Activated CD4-positive, CD25-positive, alpha-beta regulatory T cell (primary cell): ENCODE data around the gene GRIK4.

ENCODE experiments used
- DNase-seq, 4 experiments: peaks; one replicate each; lab custom pipeline; 2025; lab: John Stamatoyannopoulos, UW

The GRIK4 gene

DNA sequence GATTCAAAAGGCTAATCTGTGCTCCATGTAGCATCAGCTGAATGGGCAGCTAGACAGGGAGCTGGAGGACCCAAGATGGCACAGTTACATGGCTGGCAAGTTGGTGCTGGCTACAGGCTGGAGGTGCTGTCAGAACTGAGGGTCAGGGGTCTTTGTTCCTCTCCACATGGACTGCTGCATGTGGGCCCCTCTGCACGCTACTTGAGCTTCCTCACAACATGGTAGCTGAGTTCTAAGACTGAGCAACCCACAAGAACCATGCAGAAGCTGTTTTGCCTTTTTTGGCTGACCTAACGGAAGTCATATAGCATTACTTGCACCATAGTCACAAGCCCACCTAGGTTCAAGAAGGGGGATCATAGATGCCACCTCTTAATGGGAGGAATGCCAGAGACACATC lies 196.1 kb downstream of the GRIK4 start:
- DNase-seq = no peak

DNA sequence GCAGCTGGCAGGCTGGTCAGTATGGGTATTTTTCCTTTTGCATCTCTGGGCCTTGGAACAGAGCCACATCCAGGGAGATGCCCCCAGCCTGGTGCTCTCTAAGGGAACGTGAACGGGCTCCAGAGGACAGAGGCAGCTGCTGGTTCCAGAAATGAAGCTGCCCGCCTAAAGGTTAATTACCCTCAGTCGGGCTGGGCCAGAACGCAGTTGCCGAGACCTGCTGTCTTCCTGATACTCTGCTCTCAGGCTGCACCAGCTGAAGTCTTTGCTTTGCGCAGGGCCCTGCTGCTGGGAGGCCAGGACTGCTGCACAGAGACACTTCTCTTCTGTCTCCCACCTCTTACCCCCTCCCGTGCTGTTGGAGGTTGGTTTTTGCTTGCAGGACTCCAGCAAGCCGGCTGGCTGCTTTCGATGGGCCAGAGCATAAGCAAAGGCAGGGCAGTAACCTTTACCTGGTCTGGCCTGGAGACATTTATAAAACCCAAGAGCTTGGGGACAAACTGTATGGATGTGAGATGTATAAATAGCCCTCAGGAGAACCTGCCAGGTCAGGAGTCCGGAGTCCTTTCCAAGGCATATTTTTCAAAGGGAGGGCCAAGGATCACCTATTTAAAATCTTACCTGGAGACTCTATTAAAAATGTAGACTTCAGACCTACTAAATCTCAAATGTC lies 197.1 kb downstream of the GRIK4 start:
- DNase-seq = no peak

DNA sequence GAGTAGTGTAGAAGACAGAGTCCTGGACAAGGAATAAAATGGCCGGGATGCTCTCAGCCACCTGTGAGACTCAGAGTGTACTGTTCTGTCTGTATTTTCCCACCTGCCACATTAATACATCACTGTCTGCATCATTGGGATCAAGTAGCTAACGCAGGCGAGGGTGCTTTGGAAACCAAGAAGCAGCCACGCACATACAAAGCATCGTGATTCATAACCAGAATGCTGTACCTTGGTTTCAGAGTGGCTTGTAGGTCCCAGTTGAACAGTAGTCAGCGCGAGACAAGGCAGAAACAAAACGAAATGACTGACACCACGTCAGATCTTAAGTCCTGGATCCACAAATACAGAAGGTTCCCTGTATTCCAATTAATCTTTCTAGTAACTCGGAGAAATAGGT lies 198.3 kb downstream of the GRIK4 start:
- DNase-seq = no peak

DNA sequence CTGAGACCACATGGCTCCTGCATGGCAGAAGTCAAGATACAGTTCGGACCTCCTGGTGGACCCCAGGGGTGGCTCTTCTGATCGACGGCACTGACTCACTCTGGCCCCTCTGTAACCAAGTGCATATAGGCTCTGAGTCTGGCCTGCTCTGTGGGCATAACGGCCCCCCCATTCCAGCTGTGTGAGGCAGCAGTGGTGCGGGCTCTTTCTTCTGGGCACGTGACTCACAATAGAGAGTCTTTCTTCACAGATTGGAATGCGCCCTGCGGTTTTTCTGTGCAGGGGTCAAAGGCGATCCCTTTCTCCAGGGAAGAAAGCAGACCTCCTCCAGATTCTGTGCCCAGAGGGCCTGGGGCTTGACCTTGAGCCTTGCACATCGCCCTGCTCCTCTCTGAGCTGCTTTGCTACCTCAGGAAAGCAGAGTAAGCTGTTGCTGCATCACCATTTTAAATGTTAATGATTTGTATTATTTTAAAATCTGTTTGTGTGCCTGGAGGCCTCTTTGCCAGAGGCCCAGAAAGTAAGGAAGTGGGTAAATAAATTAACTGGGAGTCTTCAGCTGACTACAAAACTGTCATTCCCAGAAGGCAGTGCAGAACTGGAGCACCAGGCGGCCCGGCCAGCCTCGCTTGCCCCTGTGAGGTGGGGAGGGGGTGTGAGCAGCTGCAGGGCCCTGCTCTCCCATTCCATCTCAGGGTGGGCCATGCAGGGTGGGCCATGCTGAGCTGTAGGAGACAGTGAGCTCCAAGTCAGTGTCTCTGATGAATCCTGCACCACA lies 199.0 kb downstream of the GRIK4 start:
- DNase-seq = no peak

DNA sequence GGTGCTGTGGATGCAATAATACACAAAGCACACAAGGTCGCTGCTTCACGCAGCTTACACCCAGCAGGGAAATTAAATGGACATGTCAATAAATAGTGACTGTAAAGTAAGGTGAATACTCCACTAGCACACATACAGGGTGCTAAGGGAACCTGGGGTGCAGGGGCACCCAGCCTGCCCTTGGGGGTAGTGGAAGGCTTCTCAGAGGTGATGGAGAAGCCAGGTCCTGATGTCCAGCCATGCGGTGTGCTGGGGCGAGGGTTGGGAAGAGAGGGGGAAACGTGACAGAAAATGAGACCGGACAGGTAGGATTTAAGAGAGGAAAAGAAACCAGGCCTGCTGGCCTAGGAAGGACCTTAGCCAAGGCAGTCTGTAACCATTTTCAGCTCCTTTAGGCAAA lies 200.5 kb downstream of the GRIK4 start:
- no peak for DNase-seq

DNA sequence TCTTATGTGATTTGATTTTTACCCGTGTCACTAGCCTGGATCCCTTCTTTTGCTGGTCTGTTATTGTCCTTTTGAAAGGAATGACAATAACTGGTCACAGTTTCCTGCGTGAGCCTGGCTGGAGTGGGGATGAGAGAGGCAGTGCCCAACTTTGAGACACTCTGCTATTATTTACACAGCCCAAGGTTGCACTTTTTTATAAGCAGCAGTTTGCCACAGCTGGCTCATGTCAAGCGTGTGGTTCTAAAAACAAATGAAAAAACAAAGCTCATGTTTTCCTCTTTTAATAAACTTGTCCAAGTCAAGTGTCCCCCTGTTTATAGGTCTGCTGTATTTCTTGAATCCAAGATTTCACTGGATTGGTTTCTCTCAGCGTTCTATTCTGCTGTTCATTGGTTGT lies 201.3 kb downstream of the GRIK4 start:
- no peak for DNase-seq

DNA sequence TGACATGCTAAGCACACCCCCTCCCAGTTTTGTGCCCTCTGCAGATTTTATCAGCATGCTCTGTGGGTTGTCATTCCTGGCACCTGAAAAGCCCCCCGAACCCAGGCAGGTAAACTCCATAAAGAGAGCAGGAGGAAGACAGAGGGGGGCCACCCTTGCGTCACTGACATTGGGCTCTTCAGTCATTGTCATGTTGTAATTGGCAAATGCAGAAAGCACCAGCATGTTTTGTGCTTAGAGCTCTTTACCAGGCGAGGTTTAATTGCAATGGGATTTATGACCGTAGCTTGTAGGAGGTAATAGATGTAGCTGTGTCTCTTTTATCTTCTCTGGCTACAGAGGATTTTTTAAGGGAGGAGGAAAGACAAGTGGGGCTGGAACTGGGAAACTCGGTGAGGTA lies 201.7 kb downstream of the GRIK4 start:
- DNase-seq = no peak

DNA sequence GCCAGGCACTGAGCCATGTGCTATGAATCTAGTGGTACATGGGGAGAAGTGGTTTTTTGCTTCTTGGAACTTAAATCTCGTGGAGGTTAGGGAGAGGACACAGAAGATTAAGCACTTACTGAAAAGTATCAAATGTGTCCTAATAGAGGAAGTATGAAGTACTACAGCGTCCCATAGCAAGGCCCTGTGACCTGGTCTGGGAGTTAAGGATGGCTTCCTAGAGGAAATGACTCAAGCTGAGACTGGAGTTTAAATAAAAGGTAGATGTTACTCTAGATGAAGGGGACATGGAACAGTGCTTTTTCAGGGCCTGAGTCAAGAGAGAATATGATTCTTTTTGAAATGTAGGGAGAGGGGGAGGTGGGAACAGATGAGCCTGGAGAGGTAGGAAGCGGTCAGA lies 202.9 kb downstream of the GRIK4 start:
- DNase-seq = no peak

DNA sequence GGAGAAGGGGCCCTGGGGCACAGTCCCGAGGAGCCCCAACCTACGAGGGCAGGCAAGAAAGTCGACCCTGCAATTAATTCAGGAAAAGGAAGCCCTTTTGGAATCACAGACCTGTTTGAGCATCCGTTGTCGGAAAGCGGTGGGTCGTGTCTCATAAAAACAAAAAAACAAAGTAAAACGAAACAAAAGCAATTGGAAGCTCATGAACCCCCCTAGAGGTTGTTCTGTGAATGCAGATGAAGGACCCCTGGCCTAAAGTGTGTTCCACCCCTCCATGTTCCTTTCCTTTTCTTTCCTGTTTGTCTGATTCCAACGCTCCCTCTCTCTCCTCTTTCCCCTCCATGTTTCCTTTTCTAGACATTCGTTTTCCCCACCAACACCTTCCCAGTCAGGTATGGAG lies 203.7 kb downstream of the GRIK4 start:
- no peak for DNase-seq

DNA sequence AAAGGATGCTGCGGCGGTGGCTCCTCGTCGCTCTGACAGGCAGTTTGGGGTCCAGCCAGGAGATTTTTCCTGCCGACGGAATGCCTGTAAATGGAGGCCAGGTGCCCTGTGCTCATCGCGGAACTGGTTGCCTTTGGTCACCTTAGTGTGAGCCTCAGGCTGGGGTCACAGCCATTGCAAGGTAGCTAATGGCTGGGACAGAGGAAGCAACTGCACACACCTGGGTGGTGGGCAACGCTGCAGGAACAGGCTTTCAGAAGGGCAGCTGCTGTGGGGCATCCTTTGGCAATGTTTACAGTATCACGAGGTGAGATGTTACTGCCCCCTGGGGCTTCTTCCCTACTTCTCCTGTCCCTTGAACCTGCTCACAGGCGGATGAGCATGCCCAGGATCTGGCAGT lies 205.5 kb downstream of the GRIK4 start:
- DNase-seq = no peak

DNA sequence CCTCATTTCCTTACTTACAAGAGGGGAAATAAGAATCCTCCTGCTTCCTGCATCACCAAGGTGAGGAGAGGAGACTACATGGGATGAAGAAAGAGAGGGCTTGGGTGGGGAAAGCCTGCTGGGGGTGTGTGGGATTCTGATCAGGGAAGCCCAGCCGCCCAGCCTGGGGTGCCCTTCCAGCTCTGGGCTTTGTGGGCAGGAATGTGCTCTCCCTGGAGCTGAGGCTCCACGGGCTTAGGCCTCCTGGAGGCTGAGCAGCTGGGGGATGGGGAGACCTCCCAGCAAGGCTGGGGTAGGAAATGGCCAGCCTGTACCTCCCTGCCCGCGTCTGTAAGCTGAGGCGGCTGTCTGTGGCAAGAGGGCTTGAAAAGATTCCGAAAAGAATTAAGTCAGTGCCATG lies 206.1 kb downstream of the GRIK4 start:
- DNase-seq = no peak

DNA sequence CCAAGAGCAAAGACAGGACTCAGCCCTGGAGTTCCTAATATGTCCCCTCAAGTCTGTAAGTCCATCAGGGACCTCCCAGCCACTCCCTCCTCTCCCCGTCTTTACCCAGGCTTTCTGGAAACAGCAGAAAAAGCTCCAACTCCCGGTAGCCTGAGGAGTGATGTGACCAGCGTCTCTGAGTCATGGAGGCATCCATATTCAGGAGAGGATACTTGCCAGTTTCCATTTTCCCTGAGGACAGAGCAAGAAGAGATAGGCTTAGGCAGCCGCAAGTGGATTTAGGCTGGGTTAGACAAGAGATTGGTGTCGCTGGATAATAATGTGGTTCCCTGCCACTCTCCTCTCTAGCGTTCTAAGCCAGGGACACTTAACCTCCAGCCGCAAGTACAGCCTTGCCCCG lies 206.6 kb downstream of the GRIK4 start:
- no peak for DNase-seq

DNA sequence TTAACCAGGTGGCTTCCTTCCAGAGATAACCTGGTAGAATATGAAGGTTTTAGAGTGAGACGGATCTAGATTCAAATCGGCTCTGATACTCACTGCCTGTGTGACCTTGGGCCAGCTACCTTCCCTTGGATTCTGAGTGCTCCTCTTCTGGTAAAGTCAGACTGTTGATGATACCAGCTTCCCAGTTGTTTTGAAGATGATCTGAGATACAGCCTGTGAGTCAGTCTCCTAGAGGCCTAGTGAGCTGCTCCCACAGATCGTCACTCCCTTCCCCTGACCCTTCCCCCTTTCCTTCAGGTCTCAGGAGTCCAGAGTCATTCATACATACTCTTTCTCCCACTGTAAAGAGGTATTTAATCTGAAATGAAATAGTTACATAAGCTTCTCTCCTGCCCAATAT lies 207.8 kb downstream of the GRIK4 start:
- no peak for DNase-seq

DNA sequence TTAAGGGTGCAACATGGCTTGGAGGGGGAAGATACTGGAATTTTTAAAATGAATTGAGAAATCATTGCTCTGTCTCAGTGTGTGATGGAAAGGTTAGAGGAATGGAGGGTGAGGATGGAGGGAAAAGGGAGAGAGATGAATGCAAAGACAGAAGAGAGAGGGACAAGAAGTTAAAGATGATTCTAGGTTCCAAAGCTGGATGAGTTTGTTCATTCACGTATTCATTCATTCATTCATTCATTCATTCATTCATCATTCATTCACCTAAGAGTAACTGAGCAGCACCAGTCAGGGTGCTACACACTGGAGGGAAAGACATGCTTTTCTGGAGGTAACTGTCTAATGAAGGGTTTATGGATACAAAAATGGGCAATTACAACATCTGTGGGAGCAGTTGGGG lies 209.2 kb downstream of the GRIK4 start:
- no peak for DNase-seq

DNA sequence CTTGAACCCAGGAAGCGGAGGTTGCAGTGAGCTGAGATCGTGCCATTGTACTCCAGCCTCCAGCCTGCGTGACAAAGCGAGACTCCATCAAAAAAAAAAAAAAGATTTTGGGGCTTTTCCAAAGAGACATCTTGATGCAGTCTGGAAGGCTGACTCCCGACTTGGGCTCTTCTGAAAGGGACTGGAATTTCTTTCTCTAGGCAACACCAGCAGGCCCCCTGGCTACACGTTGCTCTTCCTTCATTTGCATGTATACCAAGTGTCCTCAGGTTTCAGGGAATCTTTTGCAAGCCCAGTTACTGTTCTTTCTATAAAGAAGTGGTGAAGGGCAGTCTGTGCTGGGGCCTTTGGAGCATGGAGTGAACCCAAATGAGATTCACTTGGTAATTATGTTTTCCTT lies 211.0 kb downstream of the GRIK4 start:
- no peak for DNase-seq

DNA sequence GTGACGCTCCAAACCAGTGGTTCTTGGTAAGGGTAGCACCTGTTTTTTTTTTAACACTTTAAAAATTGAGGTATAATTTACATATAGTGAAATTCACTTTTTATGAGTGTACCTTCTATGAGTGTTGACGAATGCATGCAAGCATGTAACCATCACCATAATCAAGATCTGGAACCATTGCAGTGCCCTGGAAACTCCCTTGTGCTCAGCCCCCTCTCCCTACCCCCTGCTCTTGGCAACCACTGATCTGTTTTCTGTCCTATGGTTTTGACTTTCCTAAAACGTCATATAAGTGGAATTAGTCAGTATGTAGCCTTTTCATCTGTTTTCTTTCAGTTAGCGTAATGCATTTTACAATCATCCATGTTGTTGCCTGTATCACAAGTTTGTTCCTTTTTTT lies 212.2 kb downstream of the GRIK4 start:
- no peak for DNase-seq

DNA sequence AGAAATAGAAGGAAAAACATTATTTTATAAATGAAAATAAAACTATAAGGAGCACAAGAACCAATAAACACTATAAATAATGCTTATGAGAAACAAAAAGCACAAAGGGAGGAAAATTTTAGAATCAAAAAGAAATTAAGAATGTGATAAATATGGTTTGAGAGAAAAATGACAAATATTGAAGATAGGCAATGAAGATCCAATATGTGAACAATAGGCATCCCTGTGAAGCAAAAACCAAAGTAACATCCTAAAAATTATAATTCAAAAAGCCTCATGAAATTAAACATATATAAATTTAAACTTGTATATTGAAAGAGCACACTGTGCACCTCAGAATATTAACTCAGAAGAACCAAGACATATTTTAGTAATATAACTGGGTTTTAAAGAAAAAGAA lies 216.2 kb downstream of the GRIK4 start:
- no peak for DNase-seq

DNA sequence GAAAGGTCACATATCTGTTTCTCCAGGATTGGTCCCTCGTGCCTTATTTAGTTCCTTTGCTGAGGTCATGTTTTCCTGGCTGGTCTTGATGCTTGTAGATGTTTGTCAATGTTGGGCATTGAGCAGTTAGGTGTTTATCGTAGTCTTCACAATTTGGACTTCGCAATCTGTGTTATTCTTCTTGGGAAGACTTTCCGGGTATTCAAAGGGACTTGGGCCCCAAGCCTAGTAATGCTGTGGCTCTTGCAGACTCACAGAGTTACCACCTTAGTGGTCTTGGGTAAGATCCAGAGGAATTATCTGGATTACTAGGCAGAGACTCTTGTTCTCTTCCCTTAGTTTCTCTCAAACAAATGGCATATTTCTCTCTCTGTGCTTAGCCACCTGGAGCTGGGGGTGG lies 223.5 kb downstream of the GRIK4 start:
- no peak for DNase-seq

DNA sequence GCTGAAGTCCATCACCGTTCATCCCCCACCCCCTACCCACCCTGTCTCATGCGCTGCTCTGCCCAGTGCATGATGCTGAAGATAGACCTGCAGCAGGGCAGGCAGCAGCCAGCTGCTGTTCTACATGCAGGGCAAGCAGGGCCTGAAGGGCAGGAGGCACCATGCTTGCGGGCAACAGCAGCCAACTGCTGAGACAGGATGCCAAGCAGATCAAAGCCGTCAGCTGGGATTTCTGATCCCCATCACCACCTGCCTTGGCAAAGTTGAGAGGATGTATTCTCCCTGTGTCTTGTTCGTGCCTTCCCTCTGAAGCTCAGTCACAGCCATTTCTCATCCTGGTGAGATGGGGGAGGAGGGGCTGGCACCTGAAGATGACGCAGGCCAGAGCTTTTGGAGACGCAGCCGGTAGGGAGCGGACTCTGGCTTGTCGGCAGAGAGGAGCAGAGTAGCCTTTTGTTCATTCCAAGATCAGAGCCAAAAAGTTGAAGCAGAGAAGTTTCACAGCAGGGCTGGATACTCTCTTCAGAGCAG lies 227.0 kb downstream of the GRIK4 start:
- no peak for DNase-seq

DNA sequence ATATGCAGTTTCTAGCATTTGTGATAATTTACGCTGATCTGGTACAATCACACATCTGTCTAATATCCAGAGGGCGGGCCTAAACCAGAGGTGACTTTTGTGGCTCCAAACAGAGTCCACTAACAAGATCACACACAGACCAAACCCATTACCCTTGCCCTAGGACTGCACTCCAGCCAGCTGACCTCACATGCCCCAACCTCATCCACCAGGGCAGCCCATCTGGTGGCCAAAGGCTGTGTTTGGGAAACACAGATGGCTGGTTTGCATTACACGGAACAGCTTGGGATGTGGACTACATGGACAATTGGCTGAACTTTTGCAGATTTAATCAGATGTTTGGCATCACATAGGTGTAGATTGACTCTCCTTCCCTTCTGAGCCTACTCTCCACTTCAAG lies 228.2 kb downstream of the GRIK4 start:
- DNase-seq = no peak

DNA sequence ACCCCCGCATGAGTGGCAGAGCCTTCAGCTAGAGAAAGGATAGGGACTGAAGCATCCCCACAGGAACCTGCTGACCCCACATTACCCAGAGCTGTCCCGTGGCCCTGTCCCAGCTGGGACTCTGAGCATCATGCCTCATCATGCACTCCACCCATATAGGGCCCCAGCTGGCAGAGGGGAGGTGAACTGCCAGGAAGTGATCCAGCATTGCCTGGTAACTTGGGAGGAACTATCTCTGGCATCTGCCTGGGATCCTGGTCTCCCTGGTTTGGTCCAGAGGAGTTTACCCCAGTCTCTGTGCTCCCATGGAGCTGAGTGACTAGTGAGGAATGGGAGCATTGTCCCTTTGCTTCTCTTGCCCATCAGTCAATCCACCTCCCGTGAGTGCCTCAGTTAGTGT lies 228.8 kb downstream of the GRIK4 start:
- DNase-seq = no peak

DNA sequence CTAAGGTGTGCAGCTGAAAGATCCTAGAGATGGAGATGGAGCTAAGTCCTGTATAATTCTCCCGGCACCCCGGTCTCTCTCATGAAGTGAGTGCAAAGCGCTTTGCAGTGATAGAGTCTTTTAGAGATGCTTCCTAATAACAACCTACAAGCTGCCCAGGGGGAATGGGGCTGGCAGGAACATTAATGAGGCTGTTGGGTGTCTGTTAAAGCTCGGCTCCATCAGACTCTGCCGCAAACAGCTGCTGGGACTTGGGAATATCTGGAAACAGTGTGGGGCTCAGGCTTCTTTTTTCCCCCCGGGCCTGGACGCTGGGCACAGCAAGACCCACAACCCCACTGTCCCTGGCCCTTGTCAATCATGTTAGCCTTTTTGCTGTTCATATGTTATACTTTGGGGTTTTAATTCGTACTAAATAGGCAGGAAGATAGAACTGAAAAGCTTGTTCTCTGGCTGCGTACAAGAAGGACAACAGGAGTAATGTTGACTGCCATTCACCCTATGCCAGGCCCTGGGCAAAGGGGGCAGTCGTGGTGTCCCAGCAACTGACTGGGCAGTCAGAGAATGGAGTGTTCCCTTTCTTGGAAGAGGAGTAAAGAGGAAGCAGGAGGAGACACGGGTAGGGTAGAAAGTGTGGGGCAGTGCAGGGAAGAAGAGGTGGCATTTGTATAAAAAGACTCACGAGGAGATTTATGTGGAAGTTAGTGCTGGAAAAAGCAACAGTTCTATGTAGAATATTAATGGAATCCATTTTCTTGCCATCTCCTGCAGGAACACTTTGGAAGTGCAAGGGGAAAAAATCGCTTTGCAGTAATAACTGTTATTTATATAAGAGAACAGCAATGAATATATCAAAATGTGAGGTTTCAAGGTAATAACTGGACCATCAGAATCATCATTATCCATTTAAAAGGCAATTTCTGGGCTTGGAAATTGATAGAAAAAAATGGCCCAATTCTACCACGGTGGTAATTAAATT lies 232.8 kb downstream of the GRIK4 start:
- no peak for DNase-seq

DNA sequence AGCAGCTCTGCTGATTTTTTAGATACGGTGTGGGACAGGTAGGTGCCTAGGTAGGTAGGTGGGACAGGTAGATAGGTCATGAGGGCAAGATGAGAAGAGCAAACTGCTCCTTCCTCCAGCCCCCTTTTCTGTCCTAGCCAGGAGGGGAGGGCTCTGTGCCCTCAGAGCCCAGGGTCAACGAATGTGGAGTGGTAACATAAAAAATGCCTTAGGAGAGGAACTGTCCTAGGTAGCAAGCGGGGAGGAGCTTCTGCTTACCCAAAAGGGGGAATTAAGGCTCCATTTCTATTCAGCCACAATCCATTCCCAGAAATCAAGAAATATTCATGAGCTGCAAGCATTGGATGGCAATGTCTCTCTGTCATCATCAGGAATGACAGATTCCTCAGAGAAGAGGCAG lies 234.8 kb downstream of the GRIK4 start:
- DNase-seq = no peak
